Measurements from ENCODE around the gene TRPM3.
A peak's percentile ranks its signal among the peaks of the same experiment; 100 is the strongest.

Gene TRPM3

DNA sequence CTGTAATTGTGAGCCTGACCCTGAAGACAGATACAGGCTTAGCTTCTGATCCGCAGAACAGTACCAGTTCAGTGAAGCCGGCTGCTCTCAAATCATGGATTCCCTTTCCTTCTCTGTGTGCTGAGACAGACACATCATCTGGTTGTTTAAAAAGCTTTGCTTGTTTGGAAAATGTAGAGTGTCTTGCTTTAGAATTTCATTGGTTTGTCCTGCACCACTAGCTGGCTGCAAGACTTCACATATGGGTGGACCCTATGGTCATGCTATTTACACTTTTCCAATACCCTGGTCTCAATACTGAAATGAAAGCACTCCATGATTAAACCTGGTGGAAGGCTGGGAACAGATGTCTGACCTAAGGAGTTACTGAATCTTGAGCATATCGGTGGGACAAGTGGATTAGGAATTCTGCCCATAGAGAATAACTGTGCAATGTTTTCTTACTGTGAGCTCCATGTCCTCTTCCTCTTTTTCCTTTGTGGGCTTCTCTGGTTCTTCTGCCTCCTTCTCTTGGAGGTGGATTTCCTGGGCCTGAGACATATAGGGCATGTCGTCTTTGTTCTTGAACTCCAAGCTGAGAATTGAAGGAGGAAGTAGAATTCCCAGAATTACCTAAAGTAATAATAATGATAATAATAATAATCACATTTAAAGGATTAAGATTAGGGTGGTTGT lies 505.8 kb downstream of the TRPM3 start:
- H4K91ac ChIP-seq (ENCODE audit: low read depth, low read length) = no peak overlapping the region
- no peak overlapping the region for H2BK12ac ChIP-seq (ENCODE audit: low read length)
- no peak overlapping the region for H3K9ac ChIP-seq (ENCODE audit: low read length)
- no CpG with 5 or more reads among the region's 4 CpGs for WGBS (ENCODE audit: extremely low coverage, insufficient coverage, insufficient read length)
- no peak overlapping the region for H3K4ac ChIP-seq (ENCODE audit: low read depth, low read length)
- no peak overlapping the region for H2BK5ac ChIP-seq (ENCODE audit: low read depth, low read length, poor library complexity)
- H2AK5ac ChIP-seq (ENCODE audit: low read length) = no peak overlapping the region
- no peak overlapping the region for H3K4me3 ChIP-seq (ENCODE audit: low read depth, low read length)
- DNase-seq = no peak
- peaks cover 1% of the 10 kb centered on the region for H3K9me3 ChIP-seq (ENCODE audit: insufficient read depth, low read depth, low read length)
- no peak overlapping the region for H3K14ac ChIP-seq (ENCODE audit: low read length)
- no peak overlapping the region for H3K18ac ChIP-seq (ENCODE audit: low read length)
- H2AFZ ChIP-seq (ENCODE audit: insufficient read depth, low read length, poor library complexity) = no peak overlapping the region
- H4K12ac ChIP-seq (ENCODE audit: low read depth, low read length) = no peak overlapping the region
- H3K4me1 ChIP-seq (ENCODE audit: control insufficient read depth in 1 of 2, insufficient read depth in 2 of 2, low read length in 2 of 2) = no peaks in the 10 kb centered on the region
- H3K27ac ChIP-seq (ENCODE audit: low read depth, low read length) = no peak overlapping the region
- no peak overlapping the region for H4K8ac ChIP-seq (ENCODE audit: low read depth, low read length)
- no peaks in the 10 kb centered on the region for H3K36me3 ChIP-seq (ENCODE audit: control insufficient read depth in 1 of 2, insufficient read depth in 2 of 2, low read length in 2 of 2)
- no peaks in the 10 kb centered on the region for H3K27me3 ChIP-seq (ENCODE audit: insufficient read depth, low read length)
- no peak overlapping the region for H3K4me2 ChIP-seq (ENCODE audit: low read length)
- H3K79me1 ChIP-seq (ENCODE audit: low read length) = no peaks in the 10 kb centered on the region
- H3K23ac ChIP-seq (ENCODE audit: low read length) = no peak overlapping the region
- no peaks in the 10 kb centered on the region for H3K79me2 ChIP-seq (ENCODE audit: control insufficient read depth, insufficient read depth, low read length, poor library complexity)
- no peak overlapping the region for H2BK120ac ChIP-seq (ENCODE audit: insufficient read depth, low read length, poor library complexity)

DNA sequence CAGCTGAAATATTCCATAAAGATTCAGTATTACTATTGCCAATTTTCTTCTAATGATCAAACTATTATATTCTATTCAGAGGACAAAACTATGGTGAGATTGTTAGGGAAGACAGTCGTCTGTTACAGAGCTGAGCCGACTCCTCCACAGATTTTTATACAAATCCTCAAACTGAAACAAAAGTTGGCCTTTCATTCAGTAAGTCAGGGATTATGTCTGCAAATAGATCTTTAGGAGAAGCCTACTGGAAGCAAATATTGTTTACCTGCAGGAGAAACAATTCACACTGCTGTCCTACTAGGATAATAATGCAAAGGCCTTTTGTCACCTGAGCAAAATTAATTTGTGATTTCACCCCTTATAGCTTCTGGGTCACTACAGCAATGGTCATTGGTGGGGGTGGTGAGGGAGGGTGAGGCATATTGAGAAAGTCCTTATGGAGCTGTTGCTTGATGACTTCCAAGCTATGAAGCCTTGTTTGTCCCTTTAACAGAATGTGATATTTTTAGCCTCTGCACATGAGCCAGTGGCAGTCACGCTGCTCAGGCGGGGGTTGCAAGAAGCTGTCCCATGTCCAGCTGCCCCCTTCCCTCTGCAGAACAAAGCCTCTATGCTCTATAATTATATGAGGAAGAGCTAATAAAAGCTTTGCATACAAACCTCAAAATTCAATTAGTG lies 506.5 kb downstream of the TRPM3 start:
- H3K9ac ChIP-seq (ENCODE audit: low read length) = no peak overlapping the region
- H3K18ac ChIP-seq (ENCODE audit: low read length) = no peak overlapping the region
- no CpG with 5 or more reads among the region's 4 CpGs for WGBS (ENCODE audit: extremely low coverage, insufficient coverage, insufficient read length)
- H4K12ac ChIP-seq (ENCODE audit: low read depth, low read length) = no peak overlapping the region
- no peak overlapping the region for H3K23ac ChIP-seq (ENCODE audit: low read length)
- H2BK12ac ChIP-seq (ENCODE audit: low read length) = no peak overlapping the region
- H4K91ac ChIP-seq (ENCODE audit: low read depth, low read length) = no peak overlapping the region
- no peak overlapping the region for H3K4me2 ChIP-seq (ENCODE audit: low read length)
- H3K27ac ChIP-seq (ENCODE audit: low read depth, low read length) = no peak overlapping the region
- no peaks in the 10 kb centered on the region for H3K79me2 ChIP-seq (ENCODE audit: control insufficient read depth, insufficient read depth, low read length, poor library complexity)
- DNase-seq = no peak
- H3K9me3 ChIP-seq (ENCODE audit: insufficient read depth, low read depth, low read length) = peaks cover 1% of the 10 kb centered on the region
- H3K14ac ChIP-seq (ENCODE audit: low read length) = no peak overlapping the region
- no peak overlapping the region for H3K4ac ChIP-seq (ENCODE audit: low read depth, low read length)
- no peaks in the 10 kb centered on the region for H3K36me3 ChIP-seq (ENCODE audit: control insufficient read depth in 1 of 2, insufficient read depth in 2 of 2, low read length in 2 of 2)
- H3K4me3 ChIP-seq (ENCODE audit: low read depth, low read length) = no peak overlapping the region
- H3K4me1 ChIP-seq (ENCODE audit: control insufficient read depth in 1 of 2, insufficient read depth in 2 of 2, low read length in 2 of 2) = no peaks in the 10 kb centered on the region
- H2BK120ac ChIP-seq (ENCODE audit: insufficient read depth, low read length, poor library complexity) = no peak overlapping the region
- H4K8ac ChIP-seq (ENCODE audit: low read depth, low read length) = no peak overlapping the region
- H3K27me3 ChIP-seq (ENCODE audit: insufficient read depth, low read length) = no peaks in the 10 kb centered on the region
- H3K79me1 ChIP-seq (ENCODE audit: low read length) = no peaks in the 10 kb centered on the region
- H2BK5ac ChIP-seq (ENCODE audit: low read depth, low read length, poor library complexity) = no peak overlapping the region
- no peak overlapping the region for H2AFZ ChIP-seq (ENCODE audit: insufficient read depth, low read length, poor library complexity)
- H2AK5ac ChIP-seq (ENCODE audit: low read length) = no peak overlapping the region

DNA sequence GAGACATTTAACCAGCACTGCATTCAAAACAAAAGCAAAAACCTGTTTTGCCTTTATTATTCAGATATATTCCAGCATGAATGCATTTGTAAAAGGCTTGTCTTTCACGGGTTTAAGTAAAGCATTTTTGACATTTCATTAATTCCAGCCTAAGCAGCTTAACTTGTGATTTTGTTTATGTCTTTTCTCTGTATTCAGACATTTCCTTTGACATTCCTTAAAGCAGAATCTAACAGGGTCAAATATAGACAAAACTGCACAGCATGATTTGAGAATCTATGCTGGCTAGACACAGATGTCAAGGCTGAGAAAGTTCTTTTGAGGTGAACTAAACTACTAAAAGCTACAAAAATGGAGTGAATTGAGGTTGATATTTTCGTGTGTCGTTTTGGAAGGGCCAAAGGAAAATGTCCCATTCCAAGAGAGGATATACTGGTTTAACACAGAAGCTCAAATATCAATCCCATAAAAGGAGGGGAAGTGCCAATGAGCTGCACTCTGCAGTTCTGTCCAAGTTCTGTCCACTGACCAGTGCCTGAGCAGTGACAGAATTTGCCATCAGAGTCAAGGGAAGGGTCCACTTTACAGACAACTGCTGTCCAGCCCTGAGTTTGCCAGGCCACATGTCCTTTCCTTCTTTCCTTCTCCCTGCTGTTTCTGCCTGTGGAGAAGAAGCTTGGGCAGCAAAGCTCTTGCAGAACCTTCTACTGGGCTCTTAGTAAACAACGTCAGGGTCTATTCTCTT lies 508.2 kb downstream of the TRPM3 start:
- H4K8ac ChIP-seq (ENCODE audit: low read depth, low read length) = no peak overlapping the region
- H3K79me1 ChIP-seq (ENCODE audit: low read length) = no peaks in the 10 kb centered on the region
- H3K4me1 ChIP-seq (ENCODE audit: control insufficient read depth in 1 of 2, insufficient read depth in 2 of 2, low read length in 2 of 2) = no peaks in the 10 kb centered on the region
- no peak overlapping the region for H4K91ac ChIP-seq (ENCODE audit: low read depth, low read length)
- H2BK5ac ChIP-seq (ENCODE audit: low read depth, low read length, poor library complexity) = no peak overlapping the region
- DNase-seq = no peak
- WGBS (ENCODE audit: extremely low coverage, insufficient coverage, insufficient read length) = no CpG with 5 or more reads among the region's 4 CpGs
- no peak overlapping the region for H3K18ac ChIP-seq (ENCODE audit: low read length)
- H3K9me3 ChIP-seq (ENCODE audit: insufficient read depth, low read depth, low read length) = no peaks in the 10 kb centered on the region
- no peak overlapping the region for H3K27ac ChIP-seq (ENCODE audit: low read depth, low read length)
- no peak overlapping the region for H3K4me3 ChIP-seq (ENCODE audit: low read depth, low read length)
- no peak overlapping the region for H2AFZ ChIP-seq (ENCODE audit: insufficient read depth, low read length, poor library complexity)
- no peak overlapping the region for H2BK120ac ChIP-seq (ENCODE audit: insufficient read depth, low read length, poor library complexity)
- H3K14ac ChIP-seq (ENCODE audit: low read length) = no peak overlapping the region
- H4K12ac ChIP-seq (ENCODE audit: low read depth, low read length) = no peak overlapping the region
- no peak overlapping the region for H3K23ac ChIP-seq (ENCODE audit: low read length)
- H3K27me3 ChIP-seq (ENCODE audit: insufficient read depth, low read length) = no peaks in the 10 kb centered on the region
- no peaks in the 10 kb centered on the region for H3K36me3 ChIP-seq (ENCODE audit: control insufficient read depth in 1 of 2, insufficient read depth in 2 of 2, low read length in 2 of 2)
- no peaks in the 10 kb centered on the region for H3K79me2 ChIP-seq (ENCODE audit: control insufficient read depth, insufficient read depth, low read length, poor library complexity)
- no peak overlapping the region for H2BK12ac ChIP-seq (ENCODE audit: low read length)
- H2AK5ac ChIP-seq (ENCODE audit: low read length) = no peak overlapping the region
- H3K9ac ChIP-seq (ENCODE audit: low read length) = no peak overlapping the region
- H3K4ac ChIP-seq (ENCODE audit: low read depth, low read length) = no peak overlapping the region
- H3K4me2 ChIP-seq (ENCODE audit: low read length) = no peak overlapping the region

DNA sequence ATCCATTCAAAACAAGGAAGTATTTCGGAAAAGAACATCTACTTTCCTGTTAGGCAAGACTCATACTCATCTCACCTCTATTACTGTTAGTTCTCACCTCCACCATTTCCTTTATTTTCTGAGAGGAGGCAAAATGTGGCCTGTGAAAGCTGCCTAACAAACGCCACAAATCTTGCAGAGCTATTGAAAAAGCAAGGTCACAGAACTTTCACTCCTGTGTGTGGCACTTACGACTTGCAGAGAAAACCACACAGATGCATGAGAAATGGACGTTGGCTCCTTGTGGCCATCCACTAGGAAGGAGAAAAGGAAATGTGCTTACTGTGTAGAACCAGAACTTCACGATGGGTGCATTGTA lies 511.2 kb downstream of the TRPM3 start:
- Histone ChIP-seq H2BK12ac (ENCODE audit: low read length) (no peak overlapping the region), H3K9me3 (ENCODE audit: insufficient read depth, low read depth, low read length) (no peaks in the 10 kb centered on the region), H3K18ac (ENCODE audit: low read length) (no peak overlapping the region), H2AK5ac (ENCODE audit: low read length) (no peak overlapping the region), H3K36me3 (ENCODE audit: control insufficient read depth in 1 of 2, insufficient read depth in 2 of 2, low read length in 2 of 2) (no peaks in the 10 kb centered on the region), H3K23ac (ENCODE audit: low read length) (no peak overlapping the region), H3K4me1 (ENCODE audit: control insufficient read depth in 1 of 2, insufficient read depth in 2 of 2, low read length in 2 of 2) (peaks cover 3 to 8% of the 10 kb centered on the region in 2 experiments), H3K9ac (ENCODE audit: low read length) (peak overlapping the region; percentile 49), H4K12ac (ENCODE audit: low read depth, low read length) (no peak overlapping the region), H2AFZ (ENCODE audit: insufficient read depth, low read length, poor library complexity) (no peak overlapping the region), H4K8ac (ENCODE audit: low read depth, low read length) (no peak overlapping the region), H4K91ac (ENCODE audit: low read depth, low read length) (no peak overlapping the region), H3K14ac (ENCODE audit: low read length) (no peak overlapping the region), H3K4me3 (ENCODE audit: low read depth, low read length) (no peak overlapping the region), H3K27me3 (ENCODE audit: insufficient read depth, low read length) (no peaks in the 10 kb centered on the region), H2BK5ac (ENCODE audit: low read depth, low read length, poor library complexity) (no peak overlapping the region), H2BK120ac (ENCODE audit: insufficient read depth, low read length, poor library complexity) (no peak overlapping the region), H3K79me1 (ENCODE audit: low read length) (no peaks in the 10 kb centered on the region), H3K4me2 (ENCODE audit: low read length) (no peak overlapping the region), H3K4ac (ENCODE audit: low read depth, low read length) (no peak overlapping the region), H3K27ac (ENCODE audit: low read depth, low read length) (no peak overlapping the region), H3K79me2 (ENCODE audit: control insufficient read depth, insufficient read depth, low read length, poor library complexity) (no peaks in the 10 kb centered on the region)
- WGBS (ENCODE audit: extremely low coverage, insufficient coverage, insufficient read length) = no CpG with 5 or more reads among the region's 5 CpGs
- no peak for DNase-seq
